Measurements from ENCODE around the gene ANKRD63.

- TF ChIP-seq CTCF (IDR thresholded peaks at IDR 0.05) (no peak), POLR2AphosphoS5 (IDR thresholded peaks at IDR 0.05) (no peak), POLR2A (IDR thresholded peaks at IDR 0.05) (no peak)
Observed at GRCh38 chr15:40238532-40239403, 44.1 kb downstream of the ANKRD63 start, which contains the start of gene PAK6.

All from gastroesophageal sphincter (tissue), 3 donors.